PC-9 (cell line): ENCODE data around the gene NALCN.

Source experiments
- EZH2 ChIP-seq: fragments of 200-600 bp; sonication (generic); IDR thresholded peaks from 2 replicates; pipeline ENCODE4 v1.8.0; 2017; ENCODE audit warnings: antibody characterized with exemption, low read depth
- TF ChIP-seq, protein P1 (sequence below): fragments of 200-600 bp; sonication (generic); conservative IDR thresholded peaks from 2 replicates; pipeline ENCODE4 v1.6.1; 2017; ENCODE audit warnings: mixed run types, antibody characterized with exemption, mild to moderate bottlenecking, moderate library complexity

DNA sequence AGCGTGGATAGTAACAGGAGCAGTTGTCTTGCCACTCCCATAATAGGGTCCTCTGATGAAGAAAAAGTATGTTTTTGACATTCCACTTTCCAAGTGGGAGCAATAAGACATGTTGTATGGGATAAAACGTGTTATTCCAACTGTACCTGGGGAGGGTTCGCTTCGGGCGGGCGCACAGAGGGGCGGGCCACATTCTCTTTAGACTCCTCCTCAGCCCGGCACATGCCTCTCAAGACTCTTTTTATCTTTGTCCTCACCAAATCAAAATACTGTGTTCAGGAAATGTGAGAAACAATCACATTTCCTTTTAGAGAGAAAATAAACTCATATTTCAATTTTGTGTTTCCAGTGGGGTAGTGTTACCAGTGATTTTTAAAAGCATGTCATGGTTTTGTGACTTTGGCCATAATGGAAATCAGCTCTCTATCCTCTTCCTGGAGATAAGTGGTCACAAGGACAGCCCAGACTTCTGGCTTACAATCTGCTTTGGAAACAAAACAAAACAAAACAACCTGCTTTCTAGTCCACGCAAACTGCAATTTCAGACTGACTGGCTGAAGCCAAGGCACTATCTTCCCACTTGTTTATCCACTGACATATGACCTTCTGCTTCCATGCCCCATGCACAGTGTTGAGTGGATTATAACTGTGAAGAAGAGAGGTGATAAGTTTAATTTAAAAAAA lies 276.1 kb downstream of the NALCN start:
- TF ChIP-seq, protein P1, sequence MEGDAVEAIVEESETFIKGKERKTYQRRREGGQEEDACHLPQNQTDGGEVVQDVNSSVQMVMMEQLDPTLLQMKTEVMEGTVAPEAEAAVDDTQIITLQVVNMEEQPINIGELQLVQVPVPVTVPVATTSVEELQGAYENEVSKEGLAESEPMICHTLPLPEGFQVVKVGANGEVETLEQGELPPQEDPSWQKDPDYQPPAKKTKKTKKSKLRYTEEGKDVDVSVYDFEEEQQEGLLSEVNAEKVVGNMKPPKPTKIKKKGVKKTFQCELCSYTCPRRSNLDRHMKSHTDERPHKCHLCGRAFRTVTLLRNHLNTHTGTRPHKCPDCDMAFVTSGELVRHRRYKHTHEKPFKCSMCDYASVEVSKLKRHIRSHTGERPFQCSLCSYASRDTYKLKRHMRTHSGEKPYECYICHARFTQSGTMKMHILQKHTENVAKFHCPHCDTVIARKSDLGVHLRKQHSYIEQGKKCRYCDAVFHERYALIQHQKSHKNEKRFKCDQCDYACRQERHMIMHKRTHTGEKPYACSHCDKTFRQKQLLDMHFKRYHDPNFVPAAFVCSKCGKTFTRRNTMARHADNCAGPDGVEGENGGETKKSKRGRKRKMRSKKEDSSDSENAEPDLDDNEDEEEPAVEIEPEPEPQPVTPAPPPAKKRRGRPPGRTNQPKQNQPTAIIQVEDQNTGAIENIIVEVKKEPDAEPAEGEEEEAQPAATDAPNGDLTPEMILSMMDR = no peak
- TF ChIP-seq EZH2 = no peak
